ENCODE measurements around the gene NPRL2. TPM values are rescaled to one million over a fixed set of nuclear protein-coding genes. Genes with fewer than 3 reads are reported as not detected.
"Not testable (repeated sequence)": the region's sequence is repeated elsewhere in the genome, so short reads cannot be mapped to it uniquely, and the experiment has no call there.

The NPRL2 gene
- polyA plus RNA-seq, 5 donors: 27.5 to 36.0 (median 30.8) TPM

- no peak for DNase-seq
Measured at GRCh38 chr3:50314816-50315215, 35.8 kb downstream of the NPRL2 start.

- DNase-seq: no peak
Measured at GRCh38 chr3:50314342-50314741, 36.2 kb downstream of the NPRL2 start.

GRCh38 chr3:50312041-50312440 is 38.5 kb downstream of the NPRL2 start:
- DNase-seq: not testable (repeated sequence)

- no peak for DNase-seq
Measured at GRCh38 chr3:50304601-50305000, 46.0 kb downstream of the NPRL2 start.

DNA sequence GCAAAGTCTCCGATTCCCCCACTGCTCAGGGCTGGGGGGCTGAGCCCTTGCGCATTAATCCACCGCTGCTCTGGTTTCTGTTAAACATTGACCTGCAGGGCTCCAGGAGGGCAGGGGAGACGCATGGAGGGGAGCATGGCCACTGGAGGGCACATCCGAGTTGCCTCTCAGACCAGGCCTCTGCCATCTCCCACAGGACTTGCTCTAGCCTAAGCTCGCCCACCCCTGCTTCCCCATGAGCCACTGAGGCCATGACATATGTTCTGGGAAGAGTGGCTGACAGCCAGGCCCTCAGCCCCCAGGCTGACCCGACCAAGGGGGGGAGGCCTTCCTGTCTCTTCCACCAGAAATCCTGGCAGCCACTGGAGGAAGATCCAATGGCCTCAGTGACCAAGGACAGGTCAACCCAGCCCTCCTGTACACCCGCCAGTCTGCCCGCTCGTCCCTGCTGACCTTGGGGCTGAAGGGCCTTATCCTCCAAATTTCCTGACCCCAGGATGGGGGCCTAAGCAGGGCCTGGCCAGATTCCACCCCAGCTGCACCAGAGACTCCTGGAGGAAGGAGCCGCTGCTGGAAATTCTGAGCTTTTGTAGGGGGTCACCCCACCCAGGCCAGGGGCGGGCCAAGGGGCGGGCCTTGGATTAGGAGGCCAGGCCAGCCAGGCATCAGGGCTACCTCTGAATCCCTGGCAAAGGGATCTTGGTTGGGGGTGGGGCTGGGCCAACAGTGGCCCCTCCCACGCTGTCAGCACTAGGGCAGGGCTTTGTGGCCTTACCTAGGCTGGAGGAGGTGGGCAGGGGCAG is 47.4 kb downstream of the NPRL2 start, which contains the start of gene HYAL1:
Gene HYAL1 (minus strand): TSS at position 562 of the 803 bp plus-strand sequence. CDS start 618 bp downstream, outside the sequence.
- no peak for DNase-seq

- no peak for DNase-seq
Measured at GRCh38 chr3:50302095-50303012, 48.2 kb downstream of the NPRL2 start.

DNA sequence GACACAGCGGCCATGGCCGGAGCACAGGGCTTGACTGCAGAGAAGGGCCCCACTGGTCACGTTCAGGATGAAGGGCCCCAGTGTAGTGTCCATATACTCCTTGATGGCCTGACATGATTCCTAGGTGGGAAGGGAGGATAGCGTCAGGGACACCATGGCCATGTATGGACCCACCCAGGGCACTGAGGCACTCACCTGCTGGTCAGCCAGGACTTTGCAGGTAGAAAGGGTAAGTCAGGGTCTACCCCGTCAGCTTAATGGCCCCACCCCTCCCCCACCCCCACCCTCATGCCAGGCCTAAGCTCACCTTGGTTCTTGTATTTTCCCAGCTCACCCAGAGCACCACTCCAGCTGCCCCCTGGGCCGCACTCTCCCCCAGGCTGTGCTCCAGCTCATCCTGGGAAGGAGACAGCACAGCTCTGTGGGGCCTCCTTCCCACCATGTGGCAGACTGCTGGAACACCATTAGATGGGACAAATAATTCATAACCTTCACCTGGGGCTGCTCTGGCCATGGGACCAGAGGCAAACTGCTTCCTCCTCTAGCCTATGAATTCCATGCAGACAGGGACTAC is 49.8 kb downstream of the NPRL2 start:
- DNase-seq: no peak

GRCh38 chr3:50299929-50300680 is 50.5 kb downstream of the NPRL2 start:
- DNase-seq: no peak

DNA sequence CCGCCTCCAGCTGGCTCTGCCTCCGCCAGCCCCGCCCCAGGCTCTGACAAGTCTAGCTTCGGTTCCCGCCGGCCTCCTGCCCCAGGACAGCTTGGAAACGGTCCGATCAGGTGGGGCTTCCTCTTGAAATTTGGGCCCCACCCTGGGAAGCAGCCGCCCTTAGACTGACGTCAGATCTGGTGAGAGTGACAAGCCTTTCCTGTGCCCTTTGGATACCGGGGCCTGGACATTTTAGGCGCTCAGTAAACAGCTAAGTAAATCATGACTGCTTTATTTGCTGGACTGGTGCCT is 51.0 kb downstream of the NPRL2 start:
- no peak for DNase-seq

DNA sequence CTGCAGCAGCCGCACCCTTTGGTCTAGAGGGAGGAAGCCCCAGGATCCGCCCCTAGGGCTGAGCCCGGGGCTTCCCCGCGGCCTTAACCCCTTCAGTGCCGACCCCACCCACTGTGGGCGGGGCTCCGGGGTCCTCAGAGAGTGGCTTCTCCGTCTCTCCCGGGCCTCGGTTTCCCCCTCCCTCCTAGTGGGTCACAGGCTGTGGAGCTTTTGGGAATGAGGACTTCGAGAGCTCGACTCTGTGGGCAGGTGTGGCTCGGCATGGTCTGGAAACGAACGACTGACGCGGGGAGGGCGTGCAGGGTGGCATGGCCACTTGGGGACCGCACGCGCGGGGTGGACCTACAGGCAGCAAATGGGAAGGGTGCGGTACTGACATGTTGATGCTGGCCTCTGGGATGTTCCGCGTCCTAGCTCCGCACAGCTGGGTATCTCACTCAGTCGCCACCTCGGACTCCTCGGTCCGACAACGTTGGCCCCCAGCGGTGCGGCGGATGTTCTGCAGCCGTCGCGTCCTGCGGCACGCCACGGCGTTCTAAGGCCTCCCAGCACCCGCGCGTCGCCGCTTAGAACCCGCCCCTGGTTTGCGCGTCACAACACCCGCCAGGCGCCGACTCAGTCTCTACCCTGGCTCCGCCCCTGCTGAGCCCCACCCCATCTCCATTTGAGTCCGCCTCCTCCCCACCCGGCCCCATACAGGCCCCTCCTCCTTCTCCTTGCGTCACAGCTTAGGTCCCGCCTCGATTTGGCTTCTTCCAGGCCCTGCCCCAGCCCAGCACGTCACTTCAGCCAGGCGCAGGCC is 51.5 kb downstream of the NPRL2 start, which contains the start of the genes HYAL3 and NAA80:
Gene HYAL3 (minus strand): TSS at position 570 of the 802 bp plus-strand sequence. CDS start 3,803 bp downstream, outside the sequence.
Gene NAA80 (minus strand): TSS at position 570 of the 802 bp plus-strand sequence. CDS start 1,942 bp downstream, outside the sequence.
- DNase-seq: peak; percentile 100

GRCh38 chr3:50297896-50298725 is 52.5 kb downstream of the NPRL2 start:
- DNase-seq: no peak

GRCh38 chr3:50297384-50297775 is 53.2 kb downstream of the NPRL2 start:
- DNase-seq: no peak

Other genes with a start within 250 kb of the NPRL2 start
- gene SEMA3F, start 195.5 kb downstream of the NPRL2 start, polyA plus RNA-seq (ENCODE audit: insufficient read depth in 1 of 5, insufficient read length in 5 of 5, low replicate concordance in 1 of 5): 10 to 100 TPM; 33.1 to 57.1 (median 44.4) TPM
- gene GNAT1, start 159.2 kb downstream of the NPRL2 start, polyA plus RNA-seq (ENCODE audit: insufficient read depth in 1 of 5, insufficient read length in 5 of 5, low replicate concordance in 1 of 5): not detected
- gene SLC38A3, start 145.5 kb downstream of the NPRL2 start, polyA plus RNA-seq (ENCODE audit: insufficient read depth in 1 of 5, insufficient read length in 5 of 5, low replicate concordance in 1 of 5): 10 to 100 TPM in 1 of 5 donors, 1 to 10 TPM in 4; 5.3 to 10.0 (median 7.9) TPM
- 100 to 1,000 TPM; 234 to 282 (median 257) TPM for gene GNAI2, start 114.6 kb downstream of the NPRL2 start, polyA plus RNA-seq (ENCODE audit: insufficient read depth in 1 of 5, insufficient read length in 5 of 5, low replicate concordance in 1 of 5)
- gene SEMA3B, start 81.6 kb downstream of the NPRL2 start, polyA plus RNA-seq (ENCODE audit: insufficient read depth in 1 of 5, insufficient read length in 5 of 5, low replicate concordance in 1 of 5): 10 to 100 TPM; 14.9 to 31.5 (median 29.6) TPM
- gene LSMEM2, start 71.7 kb downstream of the NPRL2 start, polyA plus RNA-seq (ENCODE audit: insufficient read depth in 1 of 5, insufficient read length in 5 of 5, low replicate concordance in 1 of 5): 1 to 10 TPM in 1 of 5 donors, under 1 TPM in 4; 0.14 to 1.4 (median 0.36) TPM
- gene IFRD2, start 58.3 kb downstream of the NPRL2 start, polyA plus RNA-seq (ENCODE audit: insufficient read depth in 1 of 5, insufficient read length in 5 of 5, low replicate concordance in 1 of 5): 10 to 100 TPM; 26.6 to 46.5 (median 34.0) TPM
- 1 to 10 TPM; 2.9 to 5.8 (median 3.2) TPM for gene HYAL3, start 51.4 kb downstream of the NPRL2 start, polyA plus RNA-seq (ENCODE audit: insufficient read depth in 1 of 5, insufficient read length in 5 of 5, low replicate concordance in 1 of 5)
- gene NAA80, start 51.4 kb downstream of the NPRL2 start, polyA plus RNA-seq (ENCODE audit: insufficient read depth in 1 of 5, insufficient read length in 5 of 5, low replicate concordance in 1 of 5): 10 to 100 TPM in 1 of 5 donors, 1 to 10 TPM in 4; 6.1 to 10.2 (median 7.9) TPM
- gene HYAL1, start 47.2 kb downstream of the NPRL2 start, polyA plus RNA-seq (ENCODE audit: insufficient read depth in 1 of 5, insufficient read length in 5 of 5, low replicate concordance in 1 of 5): 1 to 10 TPM; 2.2 to 3.1 (median 2.5) TPM
- gene HYAL2, start 28.0 kb downstream of the NPRL2 start, polyA plus RNA-seq (ENCODE audit: insufficient read depth in 1 of 5, insufficient read length in 5 of 5, low replicate concordance in 1 of 5): 100 to 1,000 TPM in 1 of 5 donors, 10 to 100 TPM in 4; 67.8 to 113 (median 77.3) TPM
- 10 to 100 TPM; 18.4 to 26.2 (median 18.9) TPM for gene TUSC2, start 22.6 kb downstream of the NPRL2 start, polyA plus RNA-seq (ENCODE audit: insufficient read depth in 1 of 5, insufficient read length in 5 of 5, low replicate concordance in 1 of 5)
- 10 to 100 TPM; 24.1 to 34.2 (median 27.9) TPM for gene RASSF1, start 9.9 kb downstream of the NPRL2 start, polyA plus RNA-seq (ENCODE audit: insufficient read depth in 1 of 5, insufficient read length in 5 of 5, low replicate concordance in 1 of 5)
- 10 to 100 TPM in 4 of 5 donors, 1 to 10 TPM in 1; 4.7 to 32.7 (median 20.9) TPM for gene ZMYND10, start 5.0 kb downstream of the NPRL2 start, polyA plus RNA-seq (ENCODE audit: insufficient read depth in 1 of 5, insufficient read length in 5 of 5, low replicate concordance in 1 of 5)
- gene CYB561D2, start 87 bp upstream of the NPRL2 start, polyA plus RNA-seq (ENCODE audit: insufficient read depth in 1 of 5, insufficient read length in 5 of 5, low replicate concordance in 1 of 5): 10 to 100 TPM in 2 of 5 donors, 1 to 10 TPM in 3; 7.8 to 12.1 (median 9.5) TPM
- gene TMEM115, start 8.7 kb upstream of the NPRL2 start, polyA plus RNA-seq (ENCODE audit: insufficient read depth in 1 of 5, insufficient read length in 5 of 5, low replicate concordance in 1 of 5): 10 to 100 TPM; 22.2 to 38.0 (median 27.5) TPM
- gene CACNA2D2, start 152.9 kb upstream of the NPRL2 start, polyA plus RNA-seq (ENCODE audit: insufficient read depth in 1 of 5, insufficient read length in 5 of 5, low replicate concordance in 1 of 5): 10 to 100 TPM; 11.3 to 33.6 (median 27.5) TPM
- 10 to 100 TPM; 16.5 to 23.6 (median 22.8) TPM for gene C3orf18, start 217.0 kb upstream of the NPRL2 start, polyA plus RNA-seq (ENCODE audit: insufficient read depth in 1 of 5, insufficient read length in 5 of 5, low replicate concordance in 1 of 5)
- gene HEMK1, start 218.7 kb upstream of the NPRL2 start, polyA plus RNA-seq (ENCODE audit: insufficient read depth in 1 of 5, insufficient read length in 5 of 5, low replicate concordance in 1 of 5): 10 to 100 TPM; 20.9 to 29.4 (median 23.5) TPM

Data from right lung (tissue), 5 donors.